T-cell (primary cell): ENCODE data around the gene SEMA6C. TPM values are rescaled to one million over a fixed set of nuclear protein-coding genes. Genes with fewer than 3 reads are reported as not detected.
"Not testable (repeated sequence)": the region's sequence is repeated elsewhere in the genome, so short reads cannot be mapped to it uniquely, and the experiment has no call there.

ENCODE experiments used
- ATAC-seq, 4 experiments: fragments of 200-7000 bp in 3 of 4; fragments of 150-1000 bp in 1 of 4; cut with Tn5 transposase; replicated peaks in 1 of 4; 1 replicate in 3 of 4; 2 replicates in 1 of 4; pipeline ENCODE4 v1.10.0; 2021; ENCODE audit warnings: moderate library complexity in 3 of 4, mild to moderate bottlenecking in 2 of 4, moderate number of reproducible peaks in 1 of 4
- CTCF ChIA-PET, 2 donors: fragments of 300-600 bp; sonication (Branson Sonifier 250); formaldehyde crosslinking; loops; one replicate each; lab custom pipeline; 2022; ENCODE audit warnings: antibody characterized with exemption in 2 of 2; lab: Charles Lee
- POLR2A ChIA-PET, 2 donors: fragments of 300-600 bp; sonication (Branson Sonifier 250); formaldehyde crosslinking; loops; one replicate each; lab custom pipeline; 2022; ENCODE audit warnings: antibody characterized with exemption in 2 of 2; lab: Charles Lee
- DNase-seq, 35 experiments: peaks; one replicate each; pipeline versions ENCODE4 v3.0.0 to v3.0.0-alpha.2; 2013 to 2023
- H3K27ac ChIP-seq: one replicate; pipeline ENCODE4 v1.5.1; 2013; ENCODE audit warnings: low read length
- H3K27me3 ChIP-seq, 2 experiments: replicated peaks in 1 of 2; 1 replicate in 1 of 2; 2 replicates in 1 of 2; pipeline versions ENCODE4 v1.6.1 to v1.7.0; 2013; ENCODE audit warnings: low read length in 1 of 2, mixed read lengths in 1 of 2; ENCODE audit not compliant: control insufficient read depth in 2 of 2, insufficient read depth in 2 of 2; ENCODE audit errors: extremely low read depth in 1 of 2
- H3K36me3 ChIP-seq, 2 donors: 1 replicate in 1 of 2; 2 replicates in 1 of 2; pipeline versions ENCODE4 v1.6.1 to v1.7.0; 2013; ENCODE audit warnings: low read length in 1 of 2; ENCODE audit not compliant: control insufficient read depth in 2 of 2, insufficient read depth in 1 of 2; ENCODE audit errors: extremely low read depth in 1 of 2
- H3K4me1 ChIP-seq, 2 experiments: 1 replicate in 1 of 2; 2 replicates in 1 of 2; pipeline versions ENCODE4 v1.6.1 to v1.7.0; 2013; ENCODE audit warnings: low read length in 2 of 2, mixed read lengths in 1 of 2; ENCODE audit not compliant: insufficient read depth in 2 of 2, control insufficient read depth in 1 of 2; ENCODE audit errors: extremely low read depth in 1 of 2
- H3K4me3 ChIP-seq, 2 donors: 1 replicate in 1 of 2; 2 replicates in 1 of 2; pipeline versions ENCODE4 v1.5.1 to v1.7.0; 2013; ENCODE audit warnings: mild to moderate bottlenecking in 2 of 2, low read length in 1 of 2, moderate library complexity in 1 of 2; ENCODE audit not compliant: control insufficient read depth in 1 of 2; ENCODE audit errors: extremely low read depth in 1 of 2
- H3K9me3 ChIP-seq: 2 replicates; pipeline ENCODE4 v1.7.0; 2013
- H3K27ac Mint-ChIP-seq, 2 donors: one replicate each; pipeline ENCODE4 v1.8.0; 2020 to 2021; ENCODE audit warnings: mild to moderate bottlenecking in 2 of 2, mixed read lengths in 2 of 2
- H3K27me3 Mint-ChIP-seq, 2 donors: one replicate each; pipeline ENCODE4 v1.8.0; 2021 to 2022; ENCODE audit warnings: mixed read lengths in 2 of 2
- H3K36me3 Mint-ChIP-seq: one replicate; pipeline ENCODE4 v1.8.0; 2021; ENCODE audit warnings: mixed read lengths
- H3K4me1 Mint-ChIP-seq, 3 donors: one replicate each; pipeline ENCODE4 v1.8.0; 2020 to 2022; ENCODE audit warnings: mixed read lengths in 3 of 3, mild to moderate bottlenecking in 1 of 3
- H3K4me3 Mint-ChIP-seq, 3 donors: one replicate each; pipeline ENCODE4 v1.8.0; 2020 to 2022; ENCODE audit warnings: mild to moderate bottlenecking in 3 of 3, mixed read lengths in 3 of 3, moderate library complexity in 3 of 3
- H3K9me3 Mint-ChIP-seq, 3 donors: one replicate each; pipeline ENCODE4 v1.8.0; 2020 to 2022; ENCODE audit warnings: mixed read lengths in 3 of 3
- WGBS: methylation state at CpG from one replicate; pipeline ENCODE4 v1.1.5; 2013; ENCODE audit warnings: missing lambda C conversion rate; ENCODE audit not compliant: insufficient coverage; 5-methylcytosine and 5-hydroxymethylcytosine counted together
- total RNA-seq, 35 experiments: library from RNA in 6 of 35; stranded (reverse) in 6 of 35; fragments of 120-200 nt in 1 of 35; gene quantifications; one replicate each; pipeline versions ENCODE4 v1.2.1 to v1.2.4 and lab custom pipeline; 2013 to 2026

Gene SEMA6C
- total RNA-seq (10 to 100 TPM in 1 of 5 donors, 1 to 10 TPM in 4; 2.5 to 11.5 (median 8.5) TPM), total RNA-seq (lab: John Stamatoyannopoulos, UW) (0.30 to 16.4 (median 4.5) reads per million in 29 experiments)
- total RNA-seq (2013) = 1.8 TPM

GRCh38 chr1:151146412-151147131 lies at the start of gene SEMA6C:
Gene SEMA6C (minus strand): TSS chr1:151146631. CDS start chr1:151142621, 4,010 bp downstream.
- DNase-seq = peak; percentile 64 to 89 (median 80)
- H3K4me1 ChIP-seq = peaks cover 0 to 23% of the 10 kb centered on the region in 2 experiments

GRCh38 chr1:151194894-151195594 lies 48.6 kb upstream of the SEMA6C start:
- H3K27me3 Mint-ChIP-seq, DNase-seq: not testable (repeated sequence)

More at GRCh38 chr1:151146412-151147131, at the start of gene SEMA6C:
- Histone ChIP-seq H3K36me3 (no peaks in the 10 kb centered on the region), H3K9me3 (no peaks in the 10 kb centered on the region), H3K27me3 (peaks cover 0 to 11% of the 10 kb centered on the region in 2 experiments), H3K27ac (no peak within 1 kb of the TSS), H3K4me3 (peak within 1 kb of the TSS; percentile 75 to 80)
- H3K27ac Mint-ChIP-seq = peak within 1 kb of the TSS; percentile 81 to 91
- peaks cover 14 to 17% (median 16%) of the 10 kb centered on the region in 3 donors for H3K4me1 Mint-ChIP-seq
- ChIA-PET CTCF (interaction anchor here in 1 of 2 donors (0.7 to 1.9 kb wide), 3 partner anchors 10 to 49 kb away, joined by 3 to 5 read pairs (median 4); partner anchors contain the start of gene TNFAIP8L2), POLR2A (interaction anchor here in 1 of 2 donors (0.6 kb wide), 1 partner anchor 567 kb away, joined by 3 read pairs; the partner anchor contains the start of gene MCL1)
- WGBS = under 1% methylated on average over 54 of the region's 61 CpGs
- peak; percentile 99 to 100 (median 99) for ATAC-seq
- H3K4me3 Mint-ChIP-seq = peak within 1 kb of the TSS; percentile 86 to 95 (median 94)
- H3K9me3 Mint-ChIP-seq = no peaks in the 10 kb centered on the region
- no peaks in the 10 kb centered on the region for H3K27me3 Mint-ChIP-seq
- no peaks in the 10 kb centered on the region for H3K36me3 Mint-ChIP-seq

GRCh38 chr1:151193856-151194255 lies 47.4 kb upstream of the SEMA6C start:
- no peak overlapping the region for H3K4me3 Mint-ChIP-seq
- no peaks in the 10 kb centered on the region for H3K27me3 Mint-ChIP-seq

More at GRCh38 chr1:151194894-151195594, 48.6 kb upstream of the SEMA6C start:
- POLR2A ChIA-PET = interaction anchor here in 1 of 2 donors (0.9 kb wide), 1 partner anchor 31 kb away, joined by 6 read pairs; no protein-coding TSS in a partner anchor
- H3K4me3 ChIP-seq, H3K36me3 Mint-ChIP-seq, H3K27ac Mint-ChIP-seq, H3K36me3 ChIP-seq, H3K27ac ChIP-seq, H3K27me3 ChIP-seq, H3K9me3 ChIP-seq, H3K9me3 Mint-ChIP-seq, ATAC-seq, H3K4me3 Mint-ChIP-seq: not testable (repeated sequence)
- WGBS = no CpG with 5 or more reads among the region's 17 CpGs
- CTCF ChIA-PET = interaction anchor here (0.6 to 1.8 kb wide), 5 partner anchors 57 to 133 kb away, joined by 3 to 8 read pairs (median 4); no protein-coding TSS in a partner anchor
- peaks cover 10 to 29% of the 10 kb centered on the region in 2 experiments for H3K4me1 ChIP-seq
- H3K4me1 Mint-ChIP-seq = peaks cover 35 to 41% (median 36%) of the 10 kb centered on the region in 3 donors

GRCh38 chr1:151193304-151193703 lies 46.9 kb upstream of the SEMA6C start:
- ChIA-PET POLR2A (interaction anchor here in 1 of 2 donors (0.6 to 0.7 kb wide), 2 partner anchors 37 to 210 kb away, joined by 4 to 5 read pairs; partner anchors contain the start of gene TNFAIP8L2), CTCF (interaction anchor here in 1 of 2 donors (0.6 kb wide), 2 partner anchors 15 to 37 kb away, joined by 4 read pairs; partner anchors contain the start of gene TNFAIP8L2)
- WGBS = no CpG with 5 or more reads among the region's 6 CpGs
- Mint-ChIP-seq H3K27ac (no peak overlapping the region), H3K27me3 (no peaks in the 10 kb centered on the region), H3K4me1 (peaks cover 37 to 41% (median 37%) of the 10 kb centered on the region in 3 donors), H3K4me3 (no peak overlapping the region), H3K9me3 (no peaks in the 10 kb centered on the region), H3K36me3 (peaks cover 3% of the 10 kb centered on the region)
- ATAC-seq (no peak), DNase-seq (no peak)
- H3K36me3 ChIP-seq = no peaks in the 10 kb centered on the region
- H3K27ac ChIP-seq = no peak overlapping the region
- peaks cover 14 to 27% of the 10 kb centered on the region in 2 experiments for H3K4me1 ChIP-seq
- no peaks in the 10 kb centered on the region for H3K9me3 ChIP-seq
- H3K27me3 ChIP-seq = no peaks in the 10 kb centered on the region
- H3K4me3 ChIP-seq = no peak overlapping the region

More at GRCh38 chr1:151193856-151194255, 47.4 kb upstream of the SEMA6C start:
- no CpG with 5 or more reads among the region's 1 CpG for WGBS
- Histone ChIP-seq H3K9me3 (no peaks in the 10 kb centered on the region), H3K4me1 (peaks cover 11 to 23% of the 10 kb centered on the region in 2 experiments), H3K27me3 (no peaks in the 10 kb centered on the region), H3K27ac (no peak overlapping the region), H3K4me3 (no peak overlapping the region), H3K36me3 (no peaks in the 10 kb centered on the region)
- DNase-seq (no peak), ATAC-seq (no peak)
- CTCF ChIA-PET = no interaction called here
- Mint-ChIP-seq H3K4me1 (peaks cover 35 to 41% (median 35%) of the 10 kb centered on the region in 3 donors), H3K27ac (no peak overlapping the region), H3K9me3 (no peaks in the 10 kb centered on the region), H3K36me3 (peaks cover 3% of the 10 kb centered on the region)
- POLR2A ChIA-PET = interaction anchor here in 1 of 2 donors (0.7 kb wide), 1 partner anchor 209 kb away, joined by 5 read pairs; no protein-coding TSS in a partner anchor

GRCh38 chr1:151192047-151192446 lies 45.6 kb upstream of the SEMA6C start:
- H3K9me3 Mint-ChIP-seq = no peaks in the 10 kb centered on the region

More at GRCh38 chr1:151192047-151192446, 45.6 kb upstream of the SEMA6C start:
- H3K4me1 ChIP-seq = peaks cover 12 to 19% of the 10 kb centered on the region in 2 experiments
- H3K36me3 ChIP-seq = peaks cover 0 to 1% of the 10 kb centered on the region in 2 donors
- no peaks in the 10 kb centered on the region for H3K9me3 ChIP-seq
- no peak overlapping the region for H3K27ac ChIP-seq
- Mint-ChIP-seq H3K4me3 (no peak overlapping the region), H3K36me3 (peaks cover 3% of the 10 kb centered on the region), H3K27ac (no peak overlapping the region), H3K4me1 (peaks cover 36 to 40% (median 37%) of the 10 kb centered on the region in 3 donors), H3K27me3 (no peaks in the 10 kb centered on the region)
- H3K4me3 ChIP-seq = no peak overlapping the region
- CTCF ChIA-PET = interaction anchor here in 1 of 2 donors (0.7 kb wide), 1 partner anchor 829 kb away, joined by 3 read pairs; no protein-coding TSS in a partner anchor
- no peaks in the 10 kb centered on the region for H3K27me3 ChIP-seq
- WGBS = no CpG with 5 or more reads among the region's 7 CpGs
- POLR2A ChIA-PET = interaction anchor here in 1 of 2 donors (0.6 kb wide), 1 partner anchor 54 kb away, joined by 3 read pairs; no protein-coding TSS in a partner anchor
- DNase-seq (no peak), ATAC-seq (no peak)
